GM12864 (cell line): Measurements from ENCODE around the gene ERICH3.

Experiments
- DNase-seq: peaks from one replicate; pipeline ENCODE4 v3.0.0-alpha.2; 2011; ENCODE audit warnings: low read depth
- H3K4me3 ChIP-seq: 2 replicates; pipeline ENCODE4 v1.5.1; 2011; ENCODE audit warnings: mild to moderate bottlenecking, low read depth, low read length, control low read depth
- TF ChIP-seq, protein P1 (sequence below): IDR thresholded peaks from 2 replicates; pipeline ENCODE4 v1.5.1; 2011; ENCODE audit warnings: low read depth, mild to moderate bottlenecking, moderate library complexity, low read length, control low read depth, inconsistent platforms; ENCODE audit errors: missing control alignments

Gene ERICH3

DNA sequence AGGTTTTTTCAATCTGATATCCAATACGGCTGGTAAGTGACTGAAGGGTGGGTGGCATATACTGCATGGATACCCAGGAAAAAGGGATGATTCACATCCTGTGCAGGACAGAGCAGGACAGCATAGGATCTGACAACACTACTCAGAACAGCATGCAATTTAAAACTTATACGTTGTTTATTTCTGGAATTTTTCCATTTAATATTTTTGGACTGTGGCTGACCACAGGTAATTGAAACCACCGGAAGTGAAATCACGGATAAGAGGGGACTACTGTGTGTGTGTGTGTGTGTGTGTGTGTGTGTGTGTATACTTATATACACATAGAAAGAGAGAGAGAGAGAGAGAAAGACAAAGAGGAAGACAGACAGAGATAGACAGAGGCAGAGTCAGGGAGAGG lies 23.0 kb downstream of the ERICH3 start:
- H3K4me3 ChIP-seq: no peak overlapping the region
- no peak for DNase-seq

DNA sequence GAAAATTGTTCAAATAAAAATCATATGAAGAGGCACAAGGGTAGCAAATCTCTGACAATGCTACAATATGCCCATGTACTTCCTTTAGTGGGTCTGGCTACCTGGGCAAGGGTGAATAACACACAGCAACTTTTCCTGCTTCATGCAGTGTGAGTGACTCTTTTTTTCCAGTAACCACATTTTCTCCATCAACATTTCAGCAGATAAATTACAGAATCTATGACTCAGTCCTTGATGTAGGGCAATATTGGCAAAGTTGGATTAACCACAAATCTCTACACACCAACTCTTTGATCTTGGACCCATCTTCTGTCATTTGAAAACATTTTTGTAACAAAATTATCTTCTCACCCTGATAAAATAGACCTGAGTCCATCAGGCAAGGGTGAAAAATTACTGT lies 31.7 kb downstream of the ERICH3 start:
- TF ChIP-seq, protein P1, sequence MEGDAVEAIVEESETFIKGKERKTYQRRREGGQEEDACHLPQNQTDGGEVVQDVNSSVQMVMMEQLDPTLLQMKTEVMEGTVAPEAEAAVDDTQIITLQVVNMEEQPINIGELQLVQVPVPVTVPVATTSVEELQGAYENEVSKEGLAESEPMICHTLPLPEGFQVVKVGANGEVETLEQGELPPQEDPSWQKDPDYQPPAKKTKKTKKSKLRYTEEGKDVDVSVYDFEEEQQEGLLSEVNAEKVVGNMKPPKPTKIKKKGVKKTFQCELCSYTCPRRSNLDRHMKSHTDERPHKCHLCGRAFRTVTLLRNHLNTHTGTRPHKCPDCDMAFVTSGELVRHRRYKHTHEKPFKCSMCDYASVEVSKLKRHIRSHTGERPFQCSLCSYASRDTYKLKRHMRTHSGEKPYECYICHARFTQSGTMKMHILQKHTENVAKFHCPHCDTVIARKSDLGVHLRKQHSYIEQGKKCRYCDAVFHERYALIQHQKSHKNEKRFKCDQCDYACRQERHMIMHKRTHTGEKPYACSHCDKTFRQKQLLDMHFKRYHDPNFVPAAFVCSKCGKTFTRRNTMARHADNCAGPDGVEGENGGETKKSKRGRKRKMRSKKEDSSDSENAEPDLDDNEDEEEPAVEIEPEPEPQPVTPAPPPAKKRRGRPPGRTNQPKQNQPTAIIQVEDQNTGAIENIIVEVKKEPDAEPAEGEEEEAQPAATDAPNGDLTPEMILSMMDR: no peak

More for the DNA sequence above, 23.0 kb downstream of the ERICH3 start:
- TF ChIP-seq, protein P1: no peak

GRCh38 chr1:74641161-74641560 lies 32.4 kb downstream of the ERICH3 start:
- DNase-seq: no peak
- TF ChIP-seq, protein P1: no peak
- H3K4me3 ChIP-seq: no peak overlapping the region

More for the DNA sequence above, 31.7 kb downstream of the ERICH3 start:
- no peak for DNase-seq
- no peak overlapping the region for H3K4me3 ChIP-seq

DNA sequence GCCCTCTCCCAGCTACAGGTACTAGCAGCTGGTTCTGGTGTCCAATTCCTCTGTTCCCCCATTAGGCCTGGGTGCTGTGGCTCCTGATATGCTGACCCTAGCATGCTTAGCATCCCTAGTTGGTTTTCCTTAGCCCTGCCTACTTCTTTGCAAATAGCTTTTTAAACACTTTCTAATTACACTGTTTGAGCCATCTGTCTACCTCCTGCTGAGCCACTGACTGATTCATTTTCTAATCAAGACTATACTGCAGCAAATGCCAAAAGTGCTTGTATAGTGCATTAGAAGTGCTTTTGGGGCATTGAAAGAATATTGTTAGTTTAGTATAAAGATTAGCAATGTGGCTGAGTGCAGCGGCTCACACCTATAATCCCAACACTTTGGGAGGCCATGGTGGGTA lies 36.3 kb downstream of the ERICH3 start:
- TF ChIP-seq, protein P1: no peak
- no peak overlapping the region for H3K4me3 ChIP-seq
- DNase-seq: no peak

DNA sequence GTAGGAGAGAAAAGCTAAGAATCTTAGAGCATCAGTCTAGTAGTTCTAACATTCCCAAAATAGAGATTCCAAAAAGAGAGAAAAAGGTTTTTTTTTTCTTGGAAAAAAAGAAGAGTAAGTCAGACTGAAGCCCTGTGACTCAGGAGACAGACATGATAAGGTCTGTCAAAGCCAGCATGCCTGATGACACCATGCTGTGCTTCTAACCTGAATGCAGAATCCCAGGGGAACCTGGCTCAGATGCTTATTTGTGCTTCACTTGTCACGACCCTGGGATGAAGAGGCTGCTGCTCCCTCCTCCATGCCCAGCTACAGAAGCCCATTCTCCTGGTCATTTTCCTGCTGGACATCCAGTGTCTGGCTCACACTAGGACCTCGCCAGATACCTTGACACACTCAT lies 44.3 kb downstream of the ERICH3 start:
- TF ChIP-seq, protein P1: no peak
- no peak for DNase-seq
- no peak overlapping the region for H3K4me3 ChIP-seq

GRCh38 chr1:74623716-74624115 lies 49.9 kb downstream of the ERICH3 start:
- TF ChIP-seq, protein P1: no peak
- no peak for DNase-seq
- H3K4me3 ChIP-seq: no peak overlapping the region

GRCh38 chr1:74620242-74620641 lies 53.4 kb downstream of the ERICH3 start:
- TF ChIP-seq, protein P1: no peak
- H3K4me3 ChIP-seq: no peak overlapping the region
- DNase-seq: no peak
